ENCODE results near the gene RNF144B.

Gene RNF144B

DNA sequence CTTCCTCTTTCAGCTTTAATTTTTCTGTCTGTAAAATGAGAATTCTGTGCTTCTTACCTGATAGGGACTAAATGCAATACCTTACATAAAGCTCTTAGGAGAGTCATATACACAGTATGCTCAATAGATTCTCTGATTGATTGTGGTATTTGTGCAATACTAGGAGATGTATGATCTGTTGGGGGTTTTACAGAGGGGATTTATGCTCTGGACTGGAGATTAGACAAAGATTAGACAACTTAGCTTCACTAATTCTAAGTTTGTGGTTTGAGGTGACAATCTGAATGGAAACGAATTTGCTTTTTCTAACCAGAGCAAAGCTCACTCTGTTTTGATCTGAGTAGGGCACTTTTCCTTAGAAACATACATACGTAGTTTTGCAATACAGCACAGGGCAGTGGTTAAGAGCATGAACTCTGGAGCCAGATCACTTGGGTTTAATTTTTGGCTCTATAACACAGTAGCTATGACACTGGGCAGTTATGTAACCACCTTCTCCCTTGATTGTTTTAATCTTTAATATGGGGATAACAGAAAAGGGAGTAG is 126.2 kb downstream of the RNF144B start:
- no peak for DNase-seq (ENCODE audit: low spot score)

DNA sequence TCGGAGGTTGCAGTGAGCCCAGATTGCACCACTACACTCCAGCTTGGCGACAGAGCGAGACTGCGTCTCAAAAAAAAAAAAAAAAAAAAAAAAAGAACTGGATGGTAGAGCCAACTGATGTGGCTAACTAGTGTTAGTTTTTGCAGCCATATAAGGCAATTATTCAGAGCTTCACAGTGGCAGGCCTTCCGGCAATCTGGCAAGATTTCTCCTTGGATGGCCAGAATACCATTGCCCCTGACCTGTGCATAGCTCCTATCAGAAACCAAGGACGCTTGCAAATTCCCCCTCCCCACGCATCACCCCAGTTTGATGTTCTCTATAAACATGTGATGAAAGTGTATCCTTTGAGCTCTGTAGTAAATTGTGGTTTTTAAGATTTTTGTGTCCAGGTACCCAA is 127.0 kb downstream of the RNF144B start:
- DNase-seq (ENCODE audit: low spot score), result no peak

DNA sequence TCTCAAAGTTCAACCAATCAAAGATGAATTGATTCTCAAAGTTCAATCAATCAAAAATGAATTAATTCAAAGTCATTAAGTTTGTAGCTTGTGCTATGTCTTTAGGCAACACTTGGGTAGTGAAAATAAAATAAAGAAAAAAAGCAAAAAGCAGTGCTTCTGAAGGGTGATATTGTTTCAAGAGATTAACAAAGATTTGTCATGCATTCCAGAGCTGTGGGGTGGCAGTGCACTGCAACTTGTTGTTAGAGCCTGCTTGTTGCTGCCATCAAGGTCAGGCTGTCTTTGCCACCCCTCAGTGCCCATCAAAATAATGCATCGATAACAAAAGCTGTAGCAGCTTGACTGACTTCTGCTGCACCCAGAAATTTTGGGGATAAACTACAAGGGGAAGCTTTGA is 128.6 kb downstream of the RNF144B start:
- no peak for DNase-seq (ENCODE audit: low spot score)

All from HuH-7.5 (cell line).